Testis (tissue), 2 donors: Measurements from ENCODE around the gene CAMKMT.

Source experiments
- POLR2A ChIP-seq: fragments of 450-650 bp; IDR thresholded peaks from one replicate; pipeline ENCODE4 v1.6.1; 2017; ENCODE audit warnings: antibody characterized with exemption, mild to moderate bottlenecking, moderate library complexity
- TF ChIP-seq, protein P1 (sequence below), 3 experiments: fragments of 450-650 bp in 2 of 3; fragments of 200-600 bp in 1 of 3; sonication (generic) in 1 of 3; IDR thresholded peaks; one replicate each; pipeline ENCODE4 v1.5.1; 2016 to 2019; ENCODE audit warnings: antibody characterized with exemption in 3 of 3, mild to moderate bottlenecking in 2 of 3, moderate library complexity in 1 of 3

DNA sequence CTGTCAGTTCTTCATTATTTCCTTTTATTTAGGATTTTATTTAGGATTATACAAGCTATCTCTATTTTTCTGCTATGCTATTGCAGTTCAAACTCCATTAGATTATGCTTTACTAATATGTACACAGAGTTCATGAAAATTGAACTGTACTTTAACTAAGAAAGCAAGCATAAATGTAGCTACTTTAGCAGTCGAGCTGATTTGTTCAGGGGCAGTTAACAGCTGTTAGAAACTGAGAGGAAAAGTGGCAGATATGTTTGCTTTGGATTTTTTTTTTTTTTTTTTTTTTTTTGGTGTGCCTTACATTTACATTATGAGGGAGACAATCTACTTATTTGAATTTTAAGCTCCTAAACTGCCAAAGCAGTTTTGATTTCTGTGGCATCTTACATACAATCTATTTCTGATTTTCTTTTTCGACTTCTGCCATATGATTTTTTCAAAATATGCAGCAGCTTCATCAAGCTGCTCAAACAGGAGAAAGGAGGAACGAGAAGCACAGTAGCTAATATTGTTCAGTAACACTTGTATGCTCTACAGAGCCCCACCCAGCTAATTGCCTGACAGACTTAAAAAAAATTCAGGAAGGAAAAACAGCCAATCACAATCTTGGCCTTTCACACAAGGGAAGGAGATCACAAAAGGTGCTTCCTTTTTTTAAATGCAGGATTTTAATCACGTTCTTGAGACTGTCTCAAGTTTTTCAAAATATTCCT is 346.4 kb downstream of the CAMKMT start:
- TF ChIP-seq, protein P1, sequence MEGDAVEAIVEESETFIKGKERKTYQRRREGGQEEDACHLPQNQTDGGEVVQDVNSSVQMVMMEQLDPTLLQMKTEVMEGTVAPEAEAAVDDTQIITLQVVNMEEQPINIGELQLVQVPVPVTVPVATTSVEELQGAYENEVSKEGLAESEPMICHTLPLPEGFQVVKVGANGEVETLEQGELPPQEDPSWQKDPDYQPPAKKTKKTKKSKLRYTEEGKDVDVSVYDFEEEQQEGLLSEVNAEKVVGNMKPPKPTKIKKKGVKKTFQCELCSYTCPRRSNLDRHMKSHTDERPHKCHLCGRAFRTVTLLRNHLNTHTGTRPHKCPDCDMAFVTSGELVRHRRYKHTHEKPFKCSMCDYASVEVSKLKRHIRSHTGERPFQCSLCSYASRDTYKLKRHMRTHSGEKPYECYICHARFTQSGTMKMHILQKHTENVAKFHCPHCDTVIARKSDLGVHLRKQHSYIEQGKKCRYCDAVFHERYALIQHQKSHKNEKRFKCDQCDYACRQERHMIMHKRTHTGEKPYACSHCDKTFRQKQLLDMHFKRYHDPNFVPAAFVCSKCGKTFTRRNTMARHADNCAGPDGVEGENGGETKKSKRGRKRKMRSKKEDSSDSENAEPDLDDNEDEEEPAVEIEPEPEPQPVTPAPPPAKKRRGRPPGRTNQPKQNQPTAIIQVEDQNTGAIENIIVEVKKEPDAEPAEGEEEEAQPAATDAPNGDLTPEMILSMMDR (IDR thresholded peaks at IDR 0.05) = no peak
- TF ChIP-seq POLR2A = no peak
